HCT116 (cell line): ENCODE results near the gene ZMYND11. TPM values are rescaled to one million over a fixed set of nuclear protein-coding genes. Genes with fewer than 3 reads are reported as not detected.

Source experiments
- ATAC-seq: fragments of 200-7000 bp; cut with Tn5 transposase; 2 replicates; pipeline ENCODE4 v1.9.1; 2020; ENCODE audit warnings: mild to moderate bottlenecking, moderate library complexity
- BruUV-seq: library from RNA; stranded (reverse); fragments of 400-500 nt; replicated peaks from 2 replicates; lab custom pipeline; 2021; lab: Mats Ljungman, UMichigan
- CTCF ChIA-PET: fragments of 300-600 bp; sonication (Branson Sonifier 250); formaldehyde crosslinking; loops from one replicate; lab custom pipeline; 2021; ENCODE audit warnings: antibody characterized with exemption; lab: Charles Lee
- POLR2A ChIA-PET: fragments of 300-600, 350-600 bp; sonication (Branson Sonifier 250); formaldehyde crosslinking; loops from one replicate; lab custom pipeline; 2021; ENCODE audit warnings: antibody characterized with exemption; lab: Charles Lee
- RAD21 ChIA-PET, 2 experiments: fragments of 300-600 bp; sonication (Branson Sonifier 250); formaldehyde crosslinking; loops; one replicate each; lab custom pipeline; 2023; ENCODE audit warnings: low total read pairs in 2 of 2; ENCODE audit not compliant: uncharacterized antibody in 2 of 2, unreplicated experiment in 2 of 2, low non-redundant PET in 1 of 2; lab: Charles Lee
- DNase-seq: peaks from one replicate; pipeline ENCODE4 v3.0.0-alpha.2; 2010; ENCODE audit warnings: low read depth, low spot score
- H2AFZ ChIP-seq: fragments of 200-600 bp; shearing (Covaris generic), sonication (generic); 2 replicates; pipeline ENCODE4 v1.6.1; 2017; ENCODE audit warnings: low read depth, mixed run types, mixed read lengths, antibody characterized with exemption, low read length; ENCODE audit not compliant: poor library complexity, severe bottlenecking
- H3K27ac ChIP-seq: 2 replicates; pipeline ENCODE4 v1.5.1; 2012; ENCODE audit warnings: low read depth, low read length
- H3K27me3 ChIP-seq: fragments of 200-600 bp; sonication (generic); 2 replicates; pipeline ENCODE4 v1.6.1; 2016; ENCODE audit warnings: mixed run types, low read length, mixed read lengths; ENCODE audit not compliant: insufficient read depth
- H3K36me3 ChIP-seq, 2 experiments: fragments of 200-500 bp in 1 of 2; fragments of 200-600 bp in 1 of 2; sonication (Bioruptor generic) in 1 of 2; sonication (generic) in 1 of 2; 2 replicates each; pipeline versions ENCODE4 v1.5.1 to v1.6.1; 2014 to 2016; ENCODE audit warnings: low read length in 2 of 2, inconsistent platforms in 1 of 2, mixed read lengths in 1 of 2, mixed run types in 1 of 2; ENCODE audit not compliant: insufficient read depth in 2 of 2, control insufficient read depth in 1 of 2
- H3K4me1 ChIP-seq, 2 experiments: fragments of 200-600 bp in 1 of 2; sonication (generic) in 1 of 2; 2 replicates each; pipeline versions ENCODE4 v1.5.1 to v1.6.1; 2012 to 2017; ENCODE audit warnings: low read length in 2 of 2, inconsistent platforms in 1 of 2, mild to moderate bottlenecking in 1 of 2, mixed read lengths in 1 of 2, mixed run types in 1 of 2, moderate library complexity in 1 of 2; ENCODE audit not compliant: insufficient read depth in 2 of 2, control insufficient read depth in 1 of 2
- H3K4me2 ChIP-seq: fragments of 200-600 bp; sonication (generic); 2 replicates; pipeline ENCODE4 v1.6.1; 2017; ENCODE audit warnings: mixed run types, low read length, mixed read lengths
- H3K4me3 ChIP-seq, 2 experiments: fragments of 200-600 bp in 1 of 2; sonication (generic) in 1 of 2; replicated peaks in 1 of 2; 2 replicates each; pipeline ENCODE4 v1.5.1; 2011 to 2016; ENCODE audit warnings: low read length in 2 of 2, control low read depth in 1 of 2, low read depth in 1 of 2, mild to moderate bottlenecking in 1 of 2, mixed read lengths in 1 of 2, mixed run types in 1 of 2
- H3K79me2 ChIP-seq: fragments of 200-600 bp; sonication (generic); 2 replicates; pipeline ENCODE4 v1.6.1; 2017; ENCODE audit warnings: mild to moderate bottlenecking, mixed run types, low read length, moderate library complexity, mixed read lengths; ENCODE audit not compliant: insufficient read depth
- H3K9ac ChIP-seq: fragments of 200-600 bp; sonication (generic); 2 replicates; pipeline ENCODE4 v1.6.1; 2016; ENCODE audit warnings: low read length, mixed read lengths
- H3K9me2 ChIP-seq: fragments of 200-600 bp; sonication (generic), shearing (Covaris generic); 2 replicates; pipeline ENCODE4 v1.6.1; 2017; ENCODE audit warnings: mixed run types, mild to moderate bottlenecking, moderate library complexity; ENCODE audit not compliant: insufficient read depth
- H3K9me3 ChIP-seq, 2 experiments: fragments of 200-500 bp in 1 of 2; fragments of 200-600 bp in 1 of 2; sonication (Bioruptor generic) in 1 of 2; sonication (generic) in 1 of 2; 2 replicates each; pipeline ENCODE4 v1.6.1; 2014 to 2017; ENCODE audit warnings: low read length in 2 of 2, mixed read lengths in 2 of 2, inconsistent platforms in 1 of 2, low read depth in 1 of 2, mild to moderate bottlenecking in 1 of 2, mixed run types in 1 of 2, moderate library complexity in 1 of 2; ENCODE audit not compliant: control insufficient read depth in 1 of 2, insufficient read depth in 1 of 2
- H4K20me1 ChIP-seq: fragments of 200-600 bp; sonication (generic), shearing (Covaris generic); 2 replicates; pipeline ENCODE4 v1.6.1; 2017; ENCODE audit warnings: mixed run types, mild to moderate bottlenecking, moderate library complexity; ENCODE audit not compliant: insufficient read depth
- CBX3 ChIP-seq: IDR thresholded peaks from 2 replicates; pipeline ENCODE4 v1.6.1; 2012; ENCODE audit warnings: low read depth
- CEBPB ChIP-seq: IDR thresholded peaks from 2 replicates; pipeline ENCODE4 v1.6.1; 2012; ENCODE audit warnings: low read depth
- ELF1 ChIP-seq: IDR thresholded peaks from 2 replicates; pipeline ENCODE4 v1.6.1; 2012; ENCODE audit warnings: low read depth, borderline replicate concordance
- EZH2 ChIP-seq: fragments of 200-600 bp; sonication (generic); IDR thresholded peaks from 2 replicates; pipeline ENCODE4 v1.6.1; 2017; ENCODE audit warnings: antibody characterized with exemption, mixed run types
- EZH2phosphoT487 ChIP-seq: fragments of 200-600 bp; IDR thresholded peaks from 2 replicates; pipeline ENCODE4 v1.6.1; 2018; ENCODE audit warnings: antibody characterized with exemption, borderline replicate concordance
- FOSL1 ChIP-seq: IDR thresholded peaks from 2 replicates; pipeline ENCODE4 v1.6.1; 2012; ENCODE audit warnings: low read depth
- RAD21 ChIP-seq: IDR thresholded peaks from 2 replicates; pipeline ENCODE4 v1.6.1; 2012; ENCODE audit warnings: low read depth, mild to moderate bottlenecking
- SIN3A ChIP-seq: IDR thresholded peaks from 2 replicates; pipeline ENCODE4 v1.6.1; 2012; ENCODE audit warnings: low read depth
- SP1 ChIP-seq: IDR thresholded peaks from 2 replicates; pipeline ENCODE4 v1.6.1; 2012; ENCODE audit warnings: low read depth
- SRF ChIP-seq: IDR thresholded peaks from 2 replicates; pipeline ENCODE4 v1.6.1; 2012; ENCODE audit warnings: low read depth
- TCF7L2 ChIP-seq: IDR thresholded peaks from 2 replicates; pipeline ENCODE4 v1.7.0; 2011; ENCODE audit warnings: borderline replicate concordance, inconsistent platforms; ENCODE audit not compliant: insufficient read depth, insufficient read length; ENCODE audit errors: extremely low read depth
- YY1 ChIP-seq: IDR thresholded peaks from 2 replicates; pipeline ENCODE4 v1.6.1; 2011; ENCODE audit warnings: low read length, low read depth, moderate library complexity, mild to moderate bottlenecking; ENCODE audit not compliant: insufficient replicate concordance; ENCODE audit errors: extremely low read depth
- ZFX ChIP-seq: fragments of 450-650 bp; IDR thresholded peaks from 2 replicates; pipeline ENCODE4 v1.6.1; 2017
- intact Hi-C: fragments of 100-400 bp; cut with micrococcal nuclease; formaldehyde crosslinking; loops from 2 replicates; pipeline ENCODE4 v1.10.0; 2022
- total RNA-seq: library from RNA; stranded (reverse); gene quantifications from one replicate; pipeline ENCODE4 v1.2.1, GENCODE V29; 2021; ENCODE audit not compliant: unreplicated experiment
- TF ChIP-seq, protein P1 (sequence below): IDR thresholded peaks from 2 replicates; pipeline ENCODE4 v1.6.1; 2012; ENCODE audit warnings: low read depth
- TF ChIP-seq, protein P2 (sequence below): IDR thresholded peaks from 2 replicates; pipeline ENCODE4 v1.6.1; 2011; ENCODE audit warnings: mild to moderate bottlenecking, low read length, moderate library complexity; ENCODE audit not compliant: insufficient replicate concordance; ENCODE audit errors: extremely low read depth
- TF ChIP-seq, protein P3 (sequence below): IDR thresholded peaks from 2 replicates; pipeline ENCODE4 v1.6.1; 2012
- TF ChIP-seq, protein P4 (sequence below): IDR thresholded peaks from 2 replicates; pipeline ENCODE4 v1.6.1; 2012

ZMYND11 gene
- total RNA-seq, 1 experiment from 2014 or later = 28.3 TPM

DNA sequence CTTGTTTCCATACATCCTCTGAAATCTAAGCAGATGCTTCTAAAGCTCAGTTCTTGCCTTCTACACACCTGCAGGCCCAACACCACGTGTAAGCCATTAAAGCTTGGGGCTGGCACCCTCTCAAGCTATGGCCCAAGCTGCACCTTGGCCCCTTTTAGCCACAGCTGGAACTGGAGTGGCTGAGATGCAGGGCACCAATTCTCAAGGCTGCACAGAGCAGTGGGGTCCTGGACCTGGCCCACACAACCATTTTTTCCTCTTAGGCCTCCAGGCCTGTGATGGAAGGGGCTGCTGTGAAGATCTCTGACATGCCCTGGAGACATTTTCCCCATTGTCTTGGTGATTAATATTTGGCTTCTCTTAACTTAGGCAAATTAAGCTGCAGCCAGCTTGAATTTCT is 38.8 kb upstream of the ZMYND11 start:
- H2AFZ ChIP-seq = no peak overlapping the region
- H3K9ac ChIP-seq = no peak overlapping the region
- TF ChIP-seq EZH2 = no peak
- no peak for TF ChIP-seq SRF
- TF ChIP-seq, protein P1, sequence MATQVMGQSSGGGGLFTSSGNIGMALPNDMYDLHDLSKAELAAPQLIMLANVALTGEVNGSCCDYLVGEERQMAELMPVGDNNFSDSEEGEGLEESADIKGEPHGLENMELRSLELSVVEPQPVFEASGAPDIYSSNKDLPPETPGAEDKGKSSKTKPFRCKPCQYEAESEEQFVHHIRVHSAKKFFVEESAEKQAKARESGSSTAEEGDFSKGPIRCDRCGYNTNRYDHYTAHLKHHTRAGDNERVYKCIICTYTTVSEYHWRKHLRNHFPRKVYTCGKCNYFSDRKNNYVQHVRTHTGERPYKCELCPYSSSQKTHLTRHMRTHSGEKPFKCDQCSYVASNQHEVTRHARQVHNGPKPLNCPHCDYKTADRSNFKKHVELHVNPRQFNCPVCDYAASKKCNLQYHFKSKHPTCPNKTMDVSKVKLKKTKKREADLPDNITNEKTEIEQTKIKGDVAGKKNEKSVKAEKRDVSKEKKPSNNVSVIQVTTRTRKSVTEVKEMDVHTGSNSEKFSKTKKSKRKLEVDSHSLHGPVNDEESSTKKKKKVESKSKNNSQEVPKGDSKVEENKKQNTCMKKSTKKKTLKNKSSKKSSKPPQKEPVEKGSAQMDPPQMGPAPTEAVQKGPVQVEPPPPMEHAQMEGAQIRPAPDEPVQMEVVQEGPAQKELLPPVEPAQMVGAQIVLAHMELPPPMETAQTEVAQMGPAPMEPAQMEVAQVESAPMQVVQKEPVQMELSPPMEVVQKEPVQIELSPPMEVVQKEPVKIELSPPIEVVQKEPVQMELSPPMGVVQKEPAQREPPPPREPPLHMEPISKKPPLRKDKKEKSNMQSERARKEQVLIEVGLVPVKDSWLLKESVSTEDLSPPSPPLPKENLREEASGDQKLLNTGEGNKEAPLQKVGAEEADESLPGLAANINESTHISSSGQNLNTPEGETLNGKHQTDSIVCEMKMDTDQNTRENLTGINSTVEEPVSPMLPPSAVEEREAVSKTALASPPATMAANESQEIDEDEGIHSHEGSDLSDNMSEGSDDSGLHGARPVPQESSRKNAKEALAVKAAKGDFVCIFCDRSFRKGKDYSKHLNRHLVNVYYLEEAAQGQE = no peak
- TF ChIP-seq ZFX = no peak
- no peak for TF ChIP-seq RAD21
- TF ChIP-seq YY1 = no peak
- TF ChIP-seq, protein P2, sequence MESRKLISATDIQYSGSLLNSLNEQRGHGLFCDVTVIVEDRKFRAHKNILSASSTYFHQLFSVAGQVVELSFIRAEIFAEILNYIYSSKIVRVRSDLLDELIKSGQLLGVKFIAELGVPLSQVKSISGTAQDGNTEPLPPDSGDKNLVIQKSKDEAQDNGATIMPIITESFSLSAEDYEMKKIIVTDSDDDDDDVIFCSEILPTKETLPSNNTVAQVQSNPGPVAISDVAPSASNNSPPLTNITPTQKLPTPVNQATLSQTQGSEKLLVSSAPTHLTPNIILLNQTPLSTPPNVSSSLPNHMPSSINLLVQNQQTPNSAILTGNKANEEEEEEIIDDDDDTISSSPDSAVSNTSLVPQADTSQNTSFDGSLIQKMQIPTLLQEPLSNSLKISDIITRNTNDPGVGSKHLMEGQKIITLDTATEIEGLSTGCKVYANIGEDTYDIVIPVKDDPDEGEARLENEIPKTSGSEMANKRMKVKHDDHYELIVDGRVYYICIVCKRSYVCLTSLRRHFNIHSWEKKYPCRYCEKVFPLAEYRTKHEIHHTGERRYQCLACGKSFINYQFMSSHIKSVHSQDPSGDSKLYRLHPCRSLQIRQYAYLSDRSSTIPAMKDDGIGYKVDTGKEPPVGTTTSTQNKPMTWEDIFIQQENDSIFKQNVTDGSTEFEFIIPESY = no peak
- TF ChIP-seq, protein P3, sequence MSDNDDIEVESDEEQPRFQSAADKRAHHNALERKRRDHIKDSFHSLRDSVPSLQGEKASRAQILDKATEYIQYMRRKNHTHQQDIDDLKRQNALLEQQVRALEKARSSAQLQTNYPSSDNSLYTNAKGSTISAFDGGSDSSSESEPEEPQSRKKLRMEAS = no peak
- TF ChIP-seq CBX3 = no peak
- TF ChIP-seq TCF7L2 = no peak
- no peak for TF ChIP-seq ELF1
- no peak for TF ChIP-seq FOSL1
- no peak for TF ChIP-seq EZH2phosphoT487
- no peak for TF ChIP-seq CEBPB
- no peak for TF ChIP-seq SP1
- TF ChIP-seq, protein P4, sequence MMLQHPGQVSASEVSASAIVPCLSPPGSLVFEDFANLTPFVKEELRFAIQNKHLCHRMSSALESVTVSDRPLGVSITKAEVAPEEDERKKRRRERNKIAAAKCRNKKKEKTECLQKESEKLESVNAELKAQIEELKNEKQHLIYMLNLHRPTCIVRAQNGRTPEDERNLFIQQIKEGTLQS = no peak
- TF ChIP-seq SIN3A = no peak
- TF ChIP-seq, all 23 proteins: peak for 0
- RAD21 ChIA-PET = no interaction called here
- ATAC-seq = no peak
- CTCF ChIA-PET = no interaction called here
- intact Hi-C loops = no loop called here
- H3K4me3 ChIP-seq = no peak overlapping the region
- no peak for DNase-seq
- H3K9me2 ChIP-seq = no peaks in the 10 kb centered on the region
- H3K27me3 ChIP-seq = no peaks in the 10 kb centered on the region
- BruUV-seq = no TSS peak
- POLR2A ChIA-PET = no interaction called here
- no peaks in the 10 kb centered on the region for H3K79me2 ChIP-seq
- H3K36me3 ChIP-seq = no peaks in the 10 kb centered on the region; a peak in 1 of 4 replicates
- H3K27ac ChIP-seq = no peak overlapping the region
- peaks cover 3 to 11% of the 10 kb centered on the region in 2 experiments; a peak in 2 of 4 replicates for H3K9me3 ChIP-seq
- no peaks in the 10 kb centered on the region for H4K20me1 ChIP-seq
- no peak overlapping the region for H3K4me2 ChIP-seq
- H3K4me1 ChIP-seq = peaks cover 15 to 23% of the 10 kb centered on the region in 2 experiments
